Colonic mucosa (tissue), 4 donors: Measurements from ENCODE around the gene PNPLA2. TPM values are rescaled to one million over a fixed set of nuclear protein-coding genes. Genes with fewer than 3 reads are reported as not detected.

Source experiments
- DNase-seq: peaks from one replicate; pipeline ENCODE4 v3.0.0-alpha.2; 2020
- H3K27ac ChIP-seq: fragments of 200-600 bp; one replicate; pipeline ENCODE4 v1.8.0; 2021
- H3K27me3 ChIP-seq: fragments of 200-600 bp; one replicate; pipeline ENCODE4 v1.8.0; 2021
- H3K36me3 ChIP-seq: fragments of 200-600 bp; one replicate; pipeline ENCODE4 v1.8.0; 2021
- H3K4me1 ChIP-seq: fragments of 200-600 bp; one replicate; pipeline ENCODE4 v1.8.0; 2021; ENCODE audit warnings: mild to moderate bottlenecking
- H3K4me3 ChIP-seq: fragments of 200-600 bp; one replicate; pipeline ENCODE4 v1.8.0; 2021
- H3K9ac ChIP-seq, 2 donors: one replicate each; pipeline ENCODE4 v1.7.0; 2013; ENCODE audit warnings: control low read depth in 2 of 2, low read depth in 2 of 2, low read length in 2 of 2
- H3K9me3 ChIP-seq: fragments of 200-600 bp; one replicate; pipeline ENCODE4 v1.8.0; 2021
- CTCF ChIP-seq: fragments of 200-600 bp; IDR thresholded peaks from one replicate; pipeline ENCODE4 v1.8.0; 2022; ENCODE audit warnings: antibody characterized with exemption, mild to moderate bottlenecking
- intact Hi-C: fragments of 100-400 bp; cut with DNase I; formaldehyde crosslinking; loops from one replicate; pipeline ENCODE4 v1.14.1; 2022
- total RNA-seq, 2 donors: library from RNA; stranded (reverse); fragmentation: NEBNext Ultra II Directional in 1 of 2; extraction: Animal tissue kit (Norgen Biotek cat#: 25700) in 1 of 2; gene quantifications; one replicate each; pipeline ENCODE4 v1.2.1, GENCODE V29; 2021
- donor health status: healthy.
- donor health status: DM: no; HTN: no; CAD: no.
- donor health status: DM: no; HTN: no; CAD: no.

The PNPLA2 gene
- total RNA-seq, 2 donors from 2014 or later = 139 to 155 TPM

- peaks cover 4% of the 10 kb centered on the region for H3K36me3 ChIP-seq
- no peaks in the 10 kb centered on the region for H3K9me3 ChIP-seq
- H3K9ac ChIP-seq = peak overlapping the region in 1 of 2 donors; percentile 27
- H3K4me3 ChIP-seq = no peak overlapping the region
- no peak for TF ChIP-seq CTCF
- no peak overlapping the region for H3K27ac ChIP-seq
- H3K4me1 ChIP-seq = peaks cover 21% of the 10 kb centered on the region
- intact Hi-C loops = no loop called here
- H3K27me3 ChIP-seq = no peaks in the 10 kb centered on the region
- DNase-seq = no peak
Observed at GRCh38 chr11:811446-812245, 7.1 kb upstream of the PNPLA2 start.

GRCh38 chr11:812390-812789, 6.3 kb upstream of the PNPLA2 start:
- no peak for DNase-seq
- Histone ChIP-seq H3K4me3 (no peak overlapping the region), H3K4me1 (peaks cover 21% of the 10 kb centered on the region), H3K27ac (no peak overlapping the region), H3K36me3 (peaks cover 4% of the 10 kb centered on the region), H3K27me3 (no peaks in the 10 kb centered on the region), H3K9me3 (no peaks in the 10 kb centered on the region), H3K9ac (no peak overlapping the region)
- no peak for TF ChIP-seq CTCF
- intact Hi-C loops = no loop called here

- TF ChIP-seq CTCF = no peak
- DNase-seq = no peak
- Histone ChIP-seq H3K36me3 (peaks cover 4% of the 10 kb centered on the region), H3K9me3 (no peaks in the 10 kb centered on the region), H3K27me3 (no peaks in the 10 kb centered on the region), H3K4me1 (peaks cover 18% of the 10 kb centered on the region), H3K4me3 (no peak overlapping the region), H3K9ac (no peak overlapping the region), H3K27ac (no peak overlapping the region)
- intact Hi-C loops = no loop called here
Observed at GRCh38 chr11:813072-813455, 5.7 kb upstream of the PNPLA2 start.

- intact Hi-C loops = no loop called here
- H3K36me3 ChIP-seq = peaks cover 4% of the 10 kb centered on the region
- no peaks in the 10 kb centered on the region for H3K27me3 ChIP-seq
- no peak for DNase-seq
- H3K9me3 ChIP-seq = no peaks in the 10 kb centered on the region
- H3K27ac ChIP-seq = no peak overlapping the region
- no peak for TF ChIP-seq CTCF
- H3K9ac ChIP-seq = no peak overlapping the region
- no peak overlapping the region for H3K4me3 ChIP-seq
- peaks cover 16% of the 10 kb centered on the region for H3K4me1 ChIP-seq
Observed at GRCh38 chr11:813456-814096, 5.1 kb upstream of the PNPLA2 start.

- H3K9ac ChIP-seq = no peak overlapping the region
Observed at GRCh38 chr11:815675-816432, 2.9 kb upstream of the PNPLA2 start.

More at GRCh38 chr11:815675-816432, 2.9 kb upstream of the PNPLA2 start:
- TF ChIP-seq CTCF = no peak
- H3K27me3 ChIP-seq = no peaks in the 10 kb centered on the region
- H3K27ac ChIP-seq = no peak overlapping the region
- intact Hi-C loops = no loop called here
- no peaks in the 10 kb centered on the region for H3K9me3 ChIP-seq
- no peak for DNase-seq
- H3K36me3 ChIP-seq = peaks cover 4% of the 10 kb centered on the region
- peaks cover 21% of the 10 kb centered on the region for H3K4me1 ChIP-seq
- no peak overlapping the region for H3K4me3 ChIP-seq
